ENCODE data around the gene THOC7.
A peak's percentile ranks its signal among the peaks of the same experiment; 100 is the strongest.

Gene THOC7

GRCh38 chr3:63863150-63864007 is at the start of gene THOC7, which contains the start of gene ATXN7:
TSS of gene THOC7 (minus strand) at chr3:63863805. CDS start at chr3:63863790, 15 bp downstream.
TSS of gene ATXN7 (plus strand) at chr3:63863867. CDS start at chr3:63912599, 48,732 bp downstream.
- DNase-seq (ENCODE audit: low spot score): peak; percentile 58

GRCh38 chr3:63912768-63913588 is 49.4 kb upstream of the THOC7 start:
- peak; percentile 36 for DNase-seq (ENCODE audit: low spot score)

GRCh38 chr3:63911873-63912767 is 48.5 kb upstream of the THOC7 start, which contains the start of gene SCAANT1:
TSS of gene SCAANT1 (minus strand) at chr3:63912383.
- peak; percentile 92 for DNase-seq (ENCODE audit: low spot score)

- peak; percentile 29 for DNase-seq (ENCODE audit: low spot score)
Observed at GRCh38 chr3:63911509-63911872, 47.9 kb upstream of the THOC7 start.

- DNase-seq (ENCODE audit: low spot score): no peak
Observed at GRCh38 chr3:63910891-63911290, 47.3 kb upstream of the THOC7 start.

- DNase-seq (ENCODE audit: low spot score): no peak
Observed at GRCh38 chr3:63910001-63910400, 46.4 kb upstream of the THOC7 start.

- DNase-seq (ENCODE audit: low spot score): no peak
Observed at GRCh38 chr3:63909431-63909830, 45.8 kb upstream of the THOC7 start.

GRCh38 chr3:63908776-63909175 is 45.2 kb upstream of the THOC7 start:
- DNase-seq (ENCODE audit: low spot score): no peak

- DNase-seq (ENCODE audit: low spot score): peak; percentile 44
Observed at GRCh38 chr3:63908081-63908736, 44.6 kb upstream of the THOC7 start.

- no peak for DNase-seq (ENCODE audit: low spot score)
Observed at GRCh38 chr3:63905731-63906620, 42.4 kb upstream of the THOC7 start.

- DNase-seq (ENCODE audit: low spot score): no peak
Observed at GRCh38 chr3:63900459-63900858, 36.9 kb upstream of the THOC7 start.

- no peak for DNase-seq (ENCODE audit: low spot score)
Observed at GRCh38 chr3:63900010-63900409, 36.4 kb upstream of the THOC7 start.

- no peak for DNase-seq (ENCODE audit: low spot score)
Observed at GRCh38 chr3:63896332-63897030, 32.9 kb upstream of the THOC7 start.

GRCh38 chr3:63895422-63896189 is 32.0 kb upstream of the THOC7 start:
- DNase-seq (ENCODE audit: low spot score): no peak

GRCh38 chr3:63892773-63893352 is 29.3 kb upstream of the THOC7 start:
- no peak for DNase-seq (ENCODE audit: low spot score)

- no peak for DNase-seq (ENCODE audit: low spot score)
Observed at GRCh38 chr3:63891518-63891917, 27.9 kb upstream of the THOC7 start.

- DNase-seq (ENCODE audit: low spot score): no peak
Observed at GRCh38 chr3:63886858-63887257, 23.3 kb upstream of the THOC7 start.

- no peak for DNase-seq (ENCODE audit: low spot score)
Observed at GRCh38 chr3:63880653-63881052, 17.0 kb upstream of the THOC7 start.
